HG03045 (cell line): Measurements from ENCODE around the gene ISL2.

Experiments
- ATAC-seq: cut with Tn5 transposase; IDR thresholded peaks from one replicate; pipeline ENCODE4 v1.9.1; 2021; ENCODE audit warnings: mild to moderate bottlenecking, moderate library complexity; ENCODE audit not compliant: unreplicated experiment

ISL2 gene

DNA sequence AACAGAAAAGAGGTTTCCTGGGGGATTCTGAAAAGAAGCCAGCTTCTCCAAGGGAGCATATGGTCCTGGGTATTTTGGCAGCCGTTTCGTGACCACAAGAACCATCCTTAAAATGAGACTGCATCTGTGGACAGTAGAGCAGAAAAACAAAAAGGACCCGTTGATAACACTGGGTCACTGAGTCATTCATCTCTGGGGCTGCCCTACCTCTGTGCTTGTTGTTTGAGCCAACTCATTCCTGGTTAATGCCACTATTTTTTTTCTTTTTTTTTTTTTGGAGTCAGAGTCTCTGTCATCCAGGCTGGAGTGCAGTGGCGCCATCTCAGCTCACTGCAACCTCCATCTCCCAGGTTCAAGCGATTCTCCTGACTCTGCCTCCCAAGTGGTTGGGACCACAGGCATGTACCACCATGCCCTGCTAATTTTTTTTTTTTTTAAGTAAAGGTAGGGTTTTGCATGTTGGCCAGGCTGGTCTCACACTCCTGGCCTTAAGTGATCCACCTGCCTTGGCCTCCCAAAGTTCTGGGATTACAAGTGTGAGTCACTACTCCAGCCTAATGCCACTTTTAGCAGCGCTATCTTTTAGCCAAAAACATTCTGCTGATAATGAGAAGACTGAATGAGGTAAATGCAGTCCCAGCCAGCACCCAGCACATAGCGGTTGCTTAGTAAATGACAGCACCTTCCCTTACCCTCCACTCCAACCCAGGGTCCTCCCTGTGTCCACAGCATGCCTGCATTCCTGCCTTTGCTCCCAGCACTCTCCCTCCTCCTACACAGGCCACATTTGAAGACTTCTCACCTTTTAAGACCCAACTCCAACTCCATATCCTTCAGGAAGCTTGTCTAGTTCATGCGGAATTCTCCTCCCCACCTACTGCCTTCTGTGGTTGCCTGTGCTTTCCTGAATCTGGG lies 9.1 kb upstream of the ISL2 start:
- ATAC-seq, result no peak

DNA sequence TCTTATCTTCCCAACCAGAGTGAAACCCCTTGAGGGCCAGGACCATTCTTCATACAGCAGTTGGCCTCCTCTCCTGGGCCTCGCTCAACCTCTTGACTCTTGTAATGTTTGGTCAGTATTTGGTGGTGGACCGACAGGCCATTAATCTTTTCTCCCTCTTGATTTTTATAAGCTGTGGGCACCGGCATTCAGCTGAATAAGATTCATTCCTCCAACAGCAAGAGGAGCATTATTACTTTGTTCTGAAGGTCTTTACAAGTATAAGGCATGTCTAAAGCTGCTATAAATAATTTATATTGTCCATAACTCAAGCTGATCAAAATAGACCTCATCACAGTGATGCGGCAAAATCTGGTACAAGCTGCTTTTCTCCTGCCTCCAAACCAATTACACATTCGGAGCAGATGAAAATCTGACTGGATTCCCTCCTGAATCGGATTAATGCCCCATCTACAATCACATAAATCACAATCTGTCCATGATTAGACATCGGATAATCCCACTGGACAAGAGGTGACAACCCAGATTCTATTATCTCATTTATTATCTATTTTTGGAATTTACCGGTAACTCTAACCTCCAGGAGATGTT lies 8.4 kb upstream of the ISL2 start:
- no peak for ATAC-seq

DNA sequence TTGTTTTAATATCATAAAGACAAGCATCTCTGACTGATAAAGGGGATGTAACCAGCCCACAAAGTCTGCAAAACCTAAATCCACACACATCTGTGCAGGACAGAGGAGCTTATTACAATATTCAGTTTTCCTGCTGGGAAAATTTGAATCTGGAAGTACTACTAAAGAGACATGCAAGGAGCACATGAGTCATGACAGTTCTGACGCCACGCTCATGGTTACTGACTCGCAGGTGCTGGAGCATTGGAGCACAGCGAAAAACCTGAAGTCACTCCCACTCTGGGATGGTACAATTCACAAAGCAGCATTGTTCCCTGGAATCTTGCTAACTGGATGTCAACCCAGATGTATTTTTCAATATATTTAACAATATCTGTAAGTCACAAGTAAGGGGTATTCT lies 7.6 kb upstream of the ISL2 start:
- ATAC-seq, result no peak

GRCh38 chr15:76330080-76330680 lies 6.4 kb upstream of the ISL2 start:
- no peak for ATAC-seq

DNA sequence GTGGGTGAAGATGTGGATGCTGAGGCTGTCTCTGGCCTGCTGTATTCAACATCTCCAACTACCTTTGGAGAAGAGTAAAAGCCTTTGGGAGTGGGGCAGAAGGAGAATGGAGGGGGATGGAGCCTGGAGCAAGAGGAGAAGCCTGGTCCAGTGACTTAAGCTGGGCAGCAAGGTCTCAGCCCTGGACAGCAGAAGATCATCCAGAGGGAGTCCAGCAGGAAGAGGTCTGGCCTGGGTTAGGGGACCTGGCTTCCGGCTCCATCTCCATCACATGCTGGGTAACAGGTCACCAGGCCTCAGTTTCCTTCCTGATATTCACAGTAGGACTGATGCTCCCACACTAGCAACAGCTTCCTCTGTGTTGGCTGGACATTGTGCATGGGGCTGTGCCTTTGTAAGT lies 3.8 kb upstream of the ISL2 start:
- ATAC-seq, result no peak

GRCh38 chr15:76333309-76333708 lies 3.3 kb upstream of the ISL2 start:
- no peak for ATAC-seq

DNA sequence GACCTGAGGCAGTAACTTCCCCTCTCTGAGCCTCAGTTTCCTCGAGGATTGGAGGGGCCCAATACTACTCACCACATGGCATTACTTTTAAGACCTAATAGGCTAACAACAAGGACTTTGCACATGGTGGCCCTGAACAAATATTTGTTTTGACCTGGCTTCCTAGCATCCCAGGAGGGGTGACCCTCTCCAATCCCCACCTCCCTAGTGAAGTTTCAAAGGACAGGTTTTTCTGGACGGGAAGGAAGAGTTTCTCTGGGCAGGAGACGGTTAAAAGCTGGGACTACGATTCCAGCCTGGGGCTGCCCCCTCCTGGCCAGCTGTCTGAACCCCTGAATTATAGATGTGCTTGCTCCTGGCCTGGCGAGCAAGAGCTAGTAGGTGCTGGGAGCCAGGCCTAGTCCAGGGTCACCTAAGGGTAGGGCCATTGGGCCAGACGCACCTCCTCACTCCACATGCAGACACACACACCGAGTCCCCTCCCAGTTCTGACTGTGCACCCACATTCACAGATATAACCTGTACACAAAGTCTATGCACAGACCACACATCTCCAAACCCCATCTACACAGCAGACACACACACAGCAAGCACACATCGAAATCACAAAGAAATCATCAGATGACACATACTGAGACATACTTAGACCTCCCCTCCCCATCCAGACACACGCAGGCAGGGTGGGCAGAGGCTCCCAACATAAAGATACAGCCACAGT lies 2.7 kb upstream of the ISL2 start:
- ATAC-seq, result no peak

DNA sequence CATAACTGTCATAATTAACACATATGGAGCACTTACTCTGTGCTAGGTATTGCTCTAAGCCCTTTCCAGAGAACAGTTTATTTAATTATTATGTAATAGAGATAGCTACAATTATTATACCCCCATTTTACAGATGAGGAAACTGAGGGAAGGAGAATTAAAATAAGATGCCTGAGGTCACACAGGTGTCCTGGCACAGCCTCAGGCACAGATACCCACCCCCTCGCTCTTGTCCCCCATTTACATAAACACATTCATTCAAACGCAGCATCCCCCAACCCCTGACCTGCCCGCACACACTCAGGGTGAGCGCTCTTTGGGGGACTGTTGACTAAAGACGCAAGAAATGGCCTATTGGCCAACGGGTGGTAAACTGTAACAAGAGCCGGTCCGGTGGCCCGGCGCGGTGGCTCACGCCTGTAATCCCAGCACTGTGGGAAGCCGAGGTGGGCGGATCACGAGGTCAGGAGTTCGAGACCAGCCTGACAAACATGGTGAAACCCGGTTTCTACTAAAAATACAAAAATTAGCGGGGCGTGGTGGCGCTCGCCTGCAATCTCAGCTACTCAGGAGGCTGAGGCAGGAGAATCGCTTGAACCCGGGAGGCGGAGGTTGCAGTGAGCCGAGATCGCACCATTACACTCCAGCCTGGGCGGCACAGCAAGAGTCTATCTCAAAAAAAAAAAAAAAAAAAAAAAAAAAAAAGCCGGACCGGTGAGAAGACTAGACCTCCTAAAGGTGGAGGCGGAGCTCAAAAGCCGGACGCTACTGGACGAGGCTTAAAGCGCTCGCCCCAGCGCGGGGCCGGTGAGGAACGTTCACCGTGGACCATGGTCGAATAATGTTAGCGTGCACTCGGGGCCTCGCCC lies 1.9 kb upstream of the ISL2 start:
- no peak for ATAC-seq

- no peak for ATAC-seq
These were observed 993 bp upstream of the ISL2 start for GRCh38 chr15:76335307-76336253.

GRCh38 chr15:76337059-76337695 lies 604 bp downstream of the ISL2 start:
- no peak for ATAC-seq

DNA sequence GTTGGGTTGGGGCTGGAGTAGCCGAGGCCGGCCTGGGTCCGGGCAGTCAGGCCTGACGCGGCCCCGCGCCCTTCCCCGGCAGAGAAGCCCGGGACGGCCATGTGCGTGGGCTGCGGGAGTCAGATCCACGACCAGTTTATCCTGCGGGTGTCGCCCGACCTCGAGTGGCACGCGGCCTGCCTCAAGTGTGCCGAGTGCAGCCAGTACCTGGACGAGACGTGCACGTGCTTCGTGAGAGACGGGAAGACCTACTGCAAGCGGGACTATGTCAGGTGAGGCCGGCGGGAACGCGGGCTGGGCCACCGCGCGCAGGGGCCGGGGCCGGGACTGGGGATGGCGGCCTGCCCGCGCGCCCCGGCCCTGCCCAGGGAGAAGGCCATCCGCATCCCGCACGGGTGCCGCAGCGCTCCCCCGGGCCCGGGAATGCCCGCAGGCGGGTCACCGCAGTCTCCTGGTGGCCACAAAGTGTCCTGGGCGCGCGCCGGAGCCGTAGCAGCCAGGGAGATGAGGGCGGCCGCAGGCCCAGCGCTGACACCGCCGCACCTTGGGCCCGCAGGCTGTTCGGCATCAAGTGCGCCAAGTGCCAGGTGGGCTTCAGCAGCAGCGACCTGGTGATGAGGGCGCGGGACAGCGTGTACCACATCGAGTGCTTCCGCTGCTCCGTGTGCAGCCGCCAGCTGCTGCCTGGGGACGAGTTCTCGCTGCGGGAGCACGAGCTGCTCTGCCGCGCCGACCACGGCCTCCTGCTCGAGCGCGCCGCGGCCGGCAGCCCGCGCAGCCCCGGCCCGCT lies 1.3 kb downstream of the ISL2 start:
- ATAC-seq, result no peak

- ATAC-seq, result no peak
These were observed 2.1 kb downstream of the ISL2 start for GRCh38 chr15:76338486-76339304.

DNA sequence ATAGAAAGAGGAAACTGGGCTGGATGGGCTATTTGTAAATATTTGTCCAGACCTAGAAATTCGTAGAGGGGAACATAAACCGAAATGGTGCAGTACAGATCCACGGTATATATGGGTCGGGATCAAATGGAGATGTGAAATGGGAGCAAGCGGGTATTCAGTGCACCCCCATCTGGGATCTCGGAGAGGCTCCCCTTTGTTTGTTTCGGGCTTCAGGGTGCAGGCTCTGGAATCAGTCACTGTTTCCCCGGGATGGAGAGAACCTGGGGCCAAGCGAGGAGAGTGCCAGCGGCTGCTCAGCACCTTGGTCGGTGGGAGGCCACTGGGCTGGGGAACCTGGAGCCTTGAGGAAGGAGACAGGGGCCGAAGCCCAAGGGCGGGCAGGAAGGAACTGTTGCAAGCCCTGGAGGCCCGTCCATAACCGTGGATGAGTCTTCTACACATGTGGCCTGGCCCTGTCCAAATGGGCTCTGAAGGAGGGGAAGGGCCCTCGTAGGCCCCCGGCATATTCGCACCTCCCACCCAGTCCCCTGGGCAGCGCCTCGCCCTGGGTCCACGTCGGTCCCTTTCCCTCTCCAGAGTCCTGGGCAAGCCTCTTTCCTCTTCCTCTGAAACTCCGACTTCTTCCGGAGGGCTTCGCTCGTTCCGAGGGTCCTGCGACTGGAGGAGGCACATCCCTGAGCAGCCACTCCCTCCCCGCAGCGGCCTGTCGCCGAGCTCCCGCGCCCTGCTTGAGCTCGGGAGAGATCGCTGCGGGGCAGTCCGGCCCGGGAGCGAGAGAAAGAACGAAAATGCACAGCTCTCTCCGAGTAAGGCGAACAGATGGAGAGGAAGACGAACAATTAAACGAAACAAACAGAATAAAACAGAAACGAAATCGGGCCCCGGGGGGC lies 3.0 kb downstream of the ISL2 start:
- ATAC-seq, result no peak

DNA sequence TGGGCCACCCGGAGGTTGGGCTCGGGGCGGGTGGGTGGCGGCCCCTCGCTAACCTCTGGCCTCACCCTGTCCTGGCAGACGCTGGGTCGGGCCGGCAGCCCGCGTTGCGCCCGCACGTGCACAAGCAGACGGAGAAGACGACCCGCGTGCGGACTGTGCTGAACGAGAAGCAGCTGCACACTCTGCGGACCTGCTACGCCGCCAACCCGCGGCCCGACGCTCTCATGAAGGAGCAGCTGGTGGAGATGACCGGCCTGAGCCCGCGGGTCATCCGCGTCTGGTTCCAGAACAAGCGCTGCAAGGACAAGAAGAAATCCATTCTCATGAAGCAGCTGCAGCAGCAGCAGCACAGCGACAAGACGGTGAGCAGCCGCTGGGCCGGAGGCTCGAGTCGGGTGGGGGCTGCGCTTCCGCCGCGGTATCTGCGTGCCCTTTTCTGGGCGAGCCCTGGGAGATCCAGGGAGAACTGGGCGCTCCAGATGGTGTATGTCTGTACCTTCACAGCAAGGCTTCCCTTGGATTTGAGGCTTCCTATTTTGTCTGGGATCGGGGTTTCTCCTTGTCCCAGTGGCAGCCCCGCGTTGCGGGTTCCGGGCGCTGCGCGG lies 3.7 kb downstream of the ISL2 start:
- ATAC-seq, result no peak

GRCh38 chr15:76340803-76341365 lies 4.3 kb downstream of the ISL2 start:
- ATAC-seq, result no peak
